H9 (cell line): ENCODE measurements around the gene SMAD3. TPM values are rescaled to one million over a fixed set of nuclear protein-coding genes. Genes with fewer than 3 reads are reported as not detected.

Source experiments
- DNase-seq: peaks from one replicate; pipeline ENCODE4 v3.0.0-alpha.2; 2017
- H2AFZ ChIP-seq: one replicate; pipeline ENCODE4 v1.6.1; 2013; ENCODE audit warnings: mild to moderate bottlenecking, low read length, control low read depth, moderate library complexity
- H2AK5ac ChIP-seq: 2 replicates; pipeline ENCODE4 v1.6.1; 2013; ENCODE audit warnings: low read length, control low read depth, mixed read lengths; ENCODE audit not compliant: insufficient read length
- H2BK120ac ChIP-seq: one replicate; pipeline ENCODE4 v1.6.1; 2013; ENCODE audit warnings: low read depth, mild to moderate bottlenecking, low read length, control low read depth, inconsistent platforms; ENCODE audit not compliant: poor library complexity, severe bottlenecking
- H2BK12ac ChIP-seq: 2 replicates; pipeline ENCODE4 v1.6.1; 2013; ENCODE audit warnings: low read length, control low read depth, mixed read lengths, low read depth; ENCODE audit not compliant: insufficient read length
- H2BK15ac ChIP-seq: 2 replicates; pipeline ENCODE4 v1.6.1; 2013; ENCODE audit warnings: low read depth, low read length, control low read depth
- H2BK20ac ChIP-seq: one replicate; pipeline ENCODE4 v1.6.1; 2013; ENCODE audit warnings: low read depth, mild to moderate bottlenecking, low read length, control low read depth, inconsistent platforms; ENCODE audit not compliant: poor library complexity, severe bottlenecking
- H2BK5ac ChIP-seq: 2 replicates; pipeline ENCODE4 v1.6.1; 2013; ENCODE audit warnings: low read length, control low read depth, mixed read lengths; ENCODE audit not compliant: insufficient read length
- H3K14ac ChIP-seq: 2 replicates; pipeline ENCODE4 v1.6.1; 2013; ENCODE audit warnings: low read length, control low read depth; ENCODE audit not compliant: insufficient read depth
- H3K18ac ChIP-seq: 2 replicates; pipeline ENCODE4 v1.6.1; 2013; ENCODE audit warnings: low read depth, mild to moderate bottlenecking, mixed read lengths, low read length, control low read depth; ENCODE audit not compliant: insufficient read length
- H3K23ac ChIP-seq: 2 replicates; pipeline ENCODE4 v1.6.1; 2013; ENCODE audit warnings: low read length, control low read depth, mixed read lengths, low read depth; ENCODE audit not compliant: insufficient read length
- H3K23me2 ChIP-seq: 2 replicates; pipeline ENCODE4 v1.6.1; 2013; ENCODE audit warnings: low read depth, mild to moderate bottlenecking, mixed read lengths, low read length, control low read depth; ENCODE audit not compliant: insufficient read length, poor library complexity, severe bottlenecking
- H3K27ac ChIP-seq: 2 replicates; pipeline ENCODE4 v1.5.1; 2013; ENCODE audit warnings: low read length, control low read depth, mixed read lengths, low read depth; ENCODE audit not compliant: insufficient read length
- H3K27me3 ChIP-seq: 2 replicates; pipeline ENCODE4 v1.6.1; 2013; ENCODE audit warnings: low read length, control low read depth, inconsistent platforms; ENCODE audit not compliant: insufficient read depth
- H3K4ac ChIP-seq: 2 replicates; pipeline ENCODE4 v1.6.1; 2013; ENCODE audit warnings: low read depth, mild to moderate bottlenecking, control low read depth, inconsistent platforms, low read length, moderate library complexity
- H3K4me1 ChIP-seq: 2 replicates; pipeline ENCODE4 v1.6.1; 2013; ENCODE audit warnings: low read length, control low read depth, inconsistent platforms; ENCODE audit not compliant: insufficient read depth
- H3K4me2 ChIP-seq: 2 replicates; pipeline ENCODE4 v1.6.1; 2013; ENCODE audit warnings: low read length, control low read depth, mixed read lengths; ENCODE audit not compliant: insufficient read length, insufficient read depth
- H3K56ac ChIP-seq: 2 replicates; pipeline ENCODE4 v1.6.1; 2013; ENCODE audit warnings: low read depth, mild to moderate bottlenecking, mixed read lengths, low read length, control low read depth; ENCODE audit not compliant: insufficient read length
- H3K79me1 ChIP-seq: 2 replicates; pipeline ENCODE4 v1.6.1; 2013; ENCODE audit warnings: low read depth, mild to moderate bottlenecking, moderate library complexity, low read length, control low read depth, inconsistent platforms; ENCODE audit not compliant: insufficient read depth, poor library complexity, severe bottlenecking
- H3K79me2 ChIP-seq: 2 replicates; pipeline ENCODE4 v1.6.1; 2013; ENCODE audit warnings: low read length, control low read depth, inconsistent platforms; ENCODE audit not compliant: insufficient read depth
- H3K9ac ChIP-seq: 2 replicates; pipeline ENCODE4 v1.6.1; 2013; ENCODE audit warnings: low read length, control low read depth, mixed read lengths; ENCODE audit not compliant: insufficient read length; ENCODE audit errors: extremely low read depth
- H3K9me3 ChIP-seq: one replicate; pipeline ENCODE4 v1.6.1; 2013; ENCODE audit warnings: low read depth, low read length, inconsistent platforms; ENCODE audit not compliant: control insufficient read depth
- H3T11ph ChIP-seq: one replicate; pipeline ENCODE4 v1.6.1; 2013; ENCODE audit warnings: mild to moderate bottlenecking, low read length, control low read depth, inconsistent platforms
- H4K20me1 ChIP-seq: one replicate; pipeline ENCODE4 v1.6.1; 2013; ENCODE audit not compliant: control insufficient read depth, insufficient read length, insufficient read depth
- H4K5ac ChIP-seq: 2 replicates; pipeline ENCODE4 v1.6.1; 2013; ENCODE audit warnings: low read depth, mild to moderate bottlenecking, mixed read lengths, low read length, control low read depth; ENCODE audit not compliant: insufficient read length
- H4K8ac ChIP-seq: replicated peaks from 2 replicates; pipeline ENCODE4 v1.6.1; 2013; ENCODE audit warnings: low read length, control low read depth, mixed read lengths, low read depth; ENCODE audit not compliant: insufficient read length
- H4K91ac ChIP-seq: 2 replicates; pipeline ENCODE4 v1.6.1; 2013; ENCODE audit warnings: low read depth, mild to moderate bottlenecking, moderate library complexity, mixed read lengths, low read length, control low read depth; ENCODE audit not compliant: insufficient read length
- H3K27ac Mint-ChIP-seq, 3 experiments: 2 replicates in 2 of 3; 3 replicates in 1 of 3; pipeline ENCODE4 v1.8.0; 2020 to 2021; ENCODE audit warnings: mixed read lengths in 3 of 3, mild to moderate bottlenecking in 1 of 3, moderate library complexity in 1 of 3
- H3K27me3 Mint-ChIP-seq: 2 replicates; pipeline ENCODE4 v1.8.0; 2021; ENCODE audit warnings: low read depth, mild to moderate bottlenecking, moderate library complexity, mixed read lengths
- H3K36me3 Mint-ChIP-seq, 3 experiments: 2 replicates in 2 of 3; 3 replicates in 1 of 3; pipeline ENCODE4 v1.8.0; 2020 to 2021; ENCODE audit warnings: low read depth in 3 of 3, mixed read lengths in 3 of 3; ENCODE audit not compliant: insufficient read depth in 1 of 3
- H3K4me1 Mint-ChIP-seq, 2 experiments: 2 replicates each; pipeline ENCODE4 v1.8.0; 2020; ENCODE audit warnings: mixed read lengths in 2 of 2
- H3K4me3 Mint-ChIP-seq, 2 experiments: 2 replicates in 1 of 2; 3 replicates in 1 of 2; pipeline ENCODE4 v1.8.0; 2020 to 2021; ENCODE audit warnings: mild to moderate bottlenecking in 2 of 2, mixed read lengths in 2 of 2, moderate library complexity in 1 of 2
- H3K9me3 Mint-ChIP-seq, 2 experiments: 2 replicates in 1 of 2; 3 replicates in 1 of 2; pipeline ENCODE4 v1.8.0; 2020; ENCODE audit warnings: mild to moderate bottlenecking in 2 of 2, mixed read lengths in 2 of 2, moderate library complexity in 1 of 2
- CTCF ChIP-seq: fragments of 200-600 bp; sonication (generic); conservative IDR thresholded peaks from 3 replicates; pipeline ENCODE4 v1.8.0; 2021; ENCODE audit warnings: antibody characterized with exemption, mild to moderate bottlenecking
- WGBS: extraction: QIAGEN DNeasy Blood & Tissue Kit; methylation state at CpG from one replicate; pipeline ENCODE4 v1.1.7; 2013; ENCODE audit warnings: missing lambda C conversion rate, low lambda C conversion rate, mixed read lengths; ENCODE audit not compliant: insufficient read length; ENCODE audit errors: extremely low coverage; 5-methylcytosine and 5-hydroxymethylcytosine counted together
- total RNA-seq: library from RNA; stranded (reverse); gene quantifications from 2 replicates; pipeline ENCODE4 v1.2.1, GENCODE V29; 2021

Gene SMAD3
- total RNA-seq, 1 experiment from 2014 or later = 26.7 TPM

DNA sequence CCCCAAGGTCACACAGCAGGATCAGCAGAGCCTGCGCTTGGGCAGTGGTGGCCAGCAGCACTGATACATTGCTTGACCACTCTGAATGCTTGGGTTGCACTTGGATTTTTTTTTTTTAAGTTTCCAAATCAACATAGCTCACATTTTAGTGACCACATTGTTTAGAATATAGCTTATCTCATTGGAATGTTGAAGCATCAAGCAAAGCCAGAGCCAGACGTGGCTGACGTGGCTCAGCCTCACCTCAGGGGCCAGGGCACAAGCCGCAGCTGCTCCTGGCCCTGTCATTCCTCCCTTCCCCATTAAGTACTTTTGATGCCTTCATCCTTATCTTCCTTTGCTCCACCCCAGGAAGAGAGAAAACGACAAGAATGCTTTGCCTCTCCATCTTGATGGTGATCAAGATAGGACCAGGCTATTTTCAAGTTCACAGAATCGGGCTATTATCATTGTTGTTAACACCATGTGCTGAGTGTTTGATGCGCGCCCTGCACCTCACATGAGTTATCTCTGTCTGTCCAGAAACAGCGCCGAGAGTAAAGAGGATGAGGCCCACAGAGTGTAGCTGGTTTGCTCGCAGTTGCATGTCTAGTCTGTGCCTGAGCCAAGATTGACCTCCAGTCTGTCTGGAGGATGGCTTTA is 113.3 kb downstream of the SMAD3 start:
- no peak overlapping the region for H3K14ac ChIP-seq
- H4K20me1 ChIP-seq = no peaks in the 10 kb centered on the region
- no peaks in the 10 kb centered on the region for H3K9me3 Mint-ChIP-seq
- H3K23me2 ChIP-seq = no peaks in the 10 kb centered on the region
- no peak overlapping the region for H3K4ac ChIP-seq
- H2BK12ac ChIP-seq = no peak overlapping the region
- no peaks in the 10 kb centered on the region for H3K79me2 ChIP-seq
- H2BK5ac ChIP-seq = no peak overlapping the region
- H3K27ac ChIP-seq = no peak overlapping the region
- no peak overlapping the region for H3K56ac ChIP-seq
- H2BK120ac ChIP-seq = no peak overlapping the region
- peaks cover 0 to 34% (median 0%) of the 10 kb centered on the region in 3 experiments; a peak in 4 of 7 replicates for H3K36me3 Mint-ChIP-seq
- H2BK20ac ChIP-seq = no peak overlapping the region
- no peaks in the 10 kb centered on the region for H3K9me3 ChIP-seq
- H4K8ac ChIP-seq = no peak overlapping the region
- no peak overlapping the region for H2BK15ac ChIP-seq
- no CpG with 5 or more reads among the region's 11 CpGs for WGBS
- H2AK5ac ChIP-seq = no peak overlapping the region
- no peaks in the 10 kb centered on the region for H3K79me1 ChIP-seq
- no peak overlapping the region for H2AFZ ChIP-seq
- H3K4me3 Mint-ChIP-seq = no peak overlapping the region
- H3K18ac ChIP-seq = no peak overlapping the region
- H3K9ac ChIP-seq = no peak overlapping the region
- no peak for DNase-seq
- H3K27me3 ChIP-seq = no peaks in the 10 kb centered on the region
- peaks cover 35 to 40% of the 10 kb centered on the region in 2 experiments for H3K4me1 Mint-ChIP-seq
- no peak overlapping the region for H3T11ph ChIP-seq
- H3K23ac ChIP-seq = no peak overlapping the region
- H4K91ac ChIP-seq = no peak overlapping the region
- no peaks in the 10 kb centered on the region for H3K27me3 Mint-ChIP-seq
- H4K5ac ChIP-seq = no peak overlapping the region
- peaks cover 11% of the 10 kb centered on the region; the same call in 1 of the 2 replicates for H3K4me1 ChIP-seq
- H3K4me2 ChIP-seq = no peak overlapping the region
- no peak overlapping the region for H3K27ac Mint-ChIP-seq
- no peak for TF ChIP-seq CTCF
